ENCODE data around the gene NTNG2.

- no peak for TF ChIP-seq CTCF (IDR thresholded peaks at IDR 0.05)
- TF ChIP-seq POLR2A (IDR thresholded peaks at IDR 0.05): no peak
Observed at GRCh38 chr9:132163876-132164603, 2.2 kb downstream of the NTNG2 start.

Data from body of pancreas (tissue), 4 donors.